Activated CD4-positive, alpha-beta T cell treated with anti-CD3 and anti-CD28 coated beads, Interleukin-2, amount 10 ng/mL, durations not matched to agents 24 days and 14 days (primary cell): ENCODE data around the gene BICC1. TPM values are rescaled to one million over a fixed set of nuclear protein-coding genes. Genes with fewer than 3 reads are reported as not detected.

Source experiments
- DNase-seq: peaks from one replicate; pipeline ENCODE4 v3.0.0; 2022
- H3K27ac Mint-ChIP-seq: one replicate; pipeline ENCODE4 v1.8.0; 2022; ENCODE audit warnings: mild to moderate bottlenecking, mixed read lengths
- H3K27me3 Mint-ChIP-seq: one replicate; pipeline ENCODE4 v1.8.0; 2022; ENCODE audit warnings: mixed read lengths
- H3K36me3 Mint-ChIP-seq: one replicate; pipeline ENCODE4 v1.8.0; 2022; ENCODE audit warnings: low read depth, mild to moderate bottlenecking, mixed read lengths
- H3K4me1 Mint-ChIP-seq: one replicate; pipeline ENCODE4 v1.8.0; 2021; ENCODE audit warnings: mixed read lengths
- H3K4me3 Mint-ChIP-seq: one replicate; pipeline ENCODE4 v1.8.0; 2022; ENCODE audit warnings: mild to moderate bottlenecking, moderate library complexity, mixed read lengths
- H3K9me3 Mint-ChIP-seq: one replicate; pipeline ENCODE4 v1.8.0; 2021; ENCODE audit warnings: mixed read lengths
- intact Hi-C: fragments of 100-400 bp; cut with micrococcal nuclease; formaldehyde crosslinking; loops from one replicate; pipeline ENCODE4 v1.15.1; 2023
- total RNA-seq: library from RNA; stranded (reverse); gene quantifications from 2 replicates; pipeline ENCODE4 v1.2.3, GENCODE V29; 2022

The BICC1 gene
- total RNA-seq, 1 donor from 2014 or later, result not detected

- no peak overlapping the region for H3K4me3 Mint-ChIP-seq
- no peaks in the 10 kb centered on the region for H3K4me1 Mint-ChIP-seq
- no peaks in the 10 kb centered on the region for H3K36me3 Mint-ChIP-seq
- no peaks in the 10 kb centered on the region for H3K9me3 Mint-ChIP-seq
- no peak overlapping the region for H3K27ac Mint-ChIP-seq
- intact Hi-C loops, result no loop called here
- DNase-seq, result no peak
- H3K27me3 Mint-ChIP-seq, result no peaks in the 10 kb centered on the region
Observed at GRCh38 chr10:58714409-58714808, 201.7 kb downstream of the BICC1 start.

GRCh38 chr10:58715061-58715460 lies 202.4 kb downstream of the BICC1 start:
- Mint-ChIP-seq H3K4me1 (no peaks in the 10 kb centered on the region), H3K4me3 (no peak overlapping the region), H3K9me3 (no peaks in the 10 kb centered on the region), H3K27ac (no peak overlapping the region), H3K27me3 (no peaks in the 10 kb centered on the region), H3K36me3 (no peaks in the 10 kb centered on the region)
- no peak for DNase-seq
- intact Hi-C loops, result no loop called here

DNA sequence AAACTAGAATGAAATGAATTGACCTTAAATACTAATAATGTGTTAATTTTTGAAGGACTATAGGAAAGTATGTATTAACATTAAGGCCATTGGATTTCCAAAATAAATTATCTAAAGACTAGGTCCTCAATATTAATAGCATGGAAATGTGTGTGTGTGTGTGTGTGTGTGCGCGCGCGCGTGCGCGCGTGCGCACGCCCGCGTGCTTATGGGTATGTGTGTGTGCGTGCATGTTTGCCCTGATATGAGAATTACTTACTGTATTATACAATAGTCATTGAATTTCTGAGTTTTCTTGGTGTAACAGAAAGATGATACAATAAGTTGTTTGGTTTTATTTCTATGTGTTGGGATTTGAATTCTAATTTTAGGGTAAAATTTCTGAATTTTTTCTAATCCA lies 205.9 kb downstream of the BICC1 start:
- Mint-ChIP-seq H3K4me3 (no peak overlapping the region), H3K36me3 (no peaks in the 10 kb centered on the region), H3K4me1 (no peaks in the 10 kb centered on the region), H3K9me3 (no peaks in the 10 kb centered on the region), H3K27me3 (no peaks in the 10 kb centered on the region), H3K27ac (no peak overlapping the region)
- intact Hi-C loops, result no loop called here
- DNase-seq, result no peak

DNA sequence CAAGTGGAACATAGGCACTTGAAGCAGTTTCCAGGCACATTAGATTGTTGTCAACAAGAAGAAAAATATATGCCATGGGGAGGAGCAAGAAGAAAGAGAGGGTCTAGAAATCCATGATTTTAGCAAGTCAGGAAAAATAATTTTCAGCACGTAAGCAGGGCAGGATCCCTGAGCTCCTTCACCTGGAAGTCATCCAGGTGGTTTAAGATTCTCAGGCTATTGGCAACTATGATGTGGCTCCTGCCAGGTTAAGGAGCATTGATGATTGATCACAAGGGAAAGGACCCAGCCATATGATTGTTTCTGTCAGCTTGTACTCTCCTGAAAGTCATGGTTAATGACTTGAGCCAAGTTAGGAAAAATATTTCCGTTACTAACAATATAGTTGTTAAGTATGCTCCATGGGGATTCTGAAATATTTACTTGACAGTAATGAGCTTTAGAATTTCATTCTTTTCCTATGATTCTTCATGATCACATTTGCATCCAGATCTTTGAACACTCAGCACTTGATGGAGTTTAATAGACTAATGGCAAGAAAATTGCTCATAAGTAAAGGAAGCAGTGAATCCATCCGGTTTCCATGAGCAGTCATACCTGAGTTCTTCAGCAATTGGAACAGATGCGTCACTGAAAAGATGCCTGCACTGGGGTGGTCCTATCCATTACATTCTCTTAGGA lies 209.1 kb downstream of the BICC1 start:
- H3K27ac Mint-ChIP-seq, result no peak overlapping the region
- intact Hi-C loops, result no loop called here
- no peak for DNase-seq
- H3K4me1 Mint-ChIP-seq, result no peaks in the 10 kb centered on the region
- H3K9me3 Mint-ChIP-seq, result no peaks in the 10 kb centered on the region
- no peaks in the 10 kb centered on the region for H3K36me3 Mint-ChIP-seq
- no peaks in the 10 kb centered on the region for H3K27me3 Mint-ChIP-seq
- no peak overlapping the region for H3K4me3 Mint-ChIP-seq

GRCh38 chr10:58723186-58723585 lies 210.5 kb downstream of the BICC1 start:
- H3K9me3 Mint-ChIP-seq, result no peaks in the 10 kb centered on the region
- no peaks in the 10 kb centered on the region for H3K36me3 Mint-ChIP-seq
- no peaks in the 10 kb centered on the region for H3K27me3 Mint-ChIP-seq
- intact Hi-C loops, result no loop called here
- H3K4me1 Mint-ChIP-seq, result no peaks in the 10 kb centered on the region
- H3K27ac Mint-ChIP-seq, result no peak overlapping the region
- DNase-seq, result no peak
- no peak overlapping the region for H3K4me3 Mint-ChIP-seq

GRCh38 chr10:58723966-58724365 lies 211.3 kb downstream of the BICC1 start:
- intact Hi-C loops, result no loop called here
- no peaks in the 10 kb centered on the region for H3K36me3 Mint-ChIP-seq
- H3K4me1 Mint-ChIP-seq, result no peaks in the 10 kb centered on the region
- H3K27me3 Mint-ChIP-seq, result no peaks in the 10 kb centered on the region
- no peak for DNase-seq
- no peak overlapping the region for H3K27ac Mint-ChIP-seq
- no peaks in the 10 kb centered on the region for H3K9me3 Mint-ChIP-seq
- no peak overlapping the region for H3K4me3 Mint-ChIP-seq

GRCh38 chr10:58724781-58725180 lies 212.1 kb downstream of the BICC1 start:
- Mint-ChIP-seq H3K27ac (no peak overlapping the region), H3K36me3 (no peaks in the 10 kb centered on the region), H3K4me1 (no peaks in the 10 kb centered on the region), H3K27me3 (no peaks in the 10 kb centered on the region), H3K9me3 (no peaks in the 10 kb centered on the region), H3K4me3 (no peak overlapping the region)
- intact Hi-C loops, result no loop called here
- DNase-seq, result no peak

DNA sequence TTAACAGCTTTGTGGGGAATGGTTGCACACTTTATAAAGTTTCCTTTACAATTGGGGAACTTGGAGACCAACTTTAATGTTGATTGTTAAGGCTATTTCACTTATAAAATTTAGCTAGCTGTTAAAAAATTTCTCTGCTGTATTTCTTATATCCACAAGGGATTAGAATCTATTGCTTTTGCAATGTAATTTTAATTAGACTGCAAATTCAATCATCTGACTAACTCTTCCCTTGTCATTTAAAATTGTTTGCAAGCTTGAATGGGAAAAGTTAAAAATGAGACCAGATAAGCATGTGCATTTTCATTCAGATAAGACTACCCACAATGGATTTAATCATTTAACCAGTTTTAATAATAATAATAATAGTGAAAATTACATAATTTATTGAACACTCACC lies 213.2 kb downstream of the BICC1 start:
- DNase-seq, result no peak
- intact Hi-C loops, result no loop called here
- no peaks in the 10 kb centered on the region for H3K36me3 Mint-ChIP-seq
- no peaks in the 10 kb centered on the region for H3K4me1 Mint-ChIP-seq
- peaks cover under 1% of the 10 kb centered on the region for H3K9me3 Mint-ChIP-seq
- H3K27ac Mint-ChIP-seq, result no peak overlapping the region
- H3K27me3 Mint-ChIP-seq, result no peaks in the 10 kb centered on the region
- no peak overlapping the region for H3K4me3 Mint-ChIP-seq

DNA sequence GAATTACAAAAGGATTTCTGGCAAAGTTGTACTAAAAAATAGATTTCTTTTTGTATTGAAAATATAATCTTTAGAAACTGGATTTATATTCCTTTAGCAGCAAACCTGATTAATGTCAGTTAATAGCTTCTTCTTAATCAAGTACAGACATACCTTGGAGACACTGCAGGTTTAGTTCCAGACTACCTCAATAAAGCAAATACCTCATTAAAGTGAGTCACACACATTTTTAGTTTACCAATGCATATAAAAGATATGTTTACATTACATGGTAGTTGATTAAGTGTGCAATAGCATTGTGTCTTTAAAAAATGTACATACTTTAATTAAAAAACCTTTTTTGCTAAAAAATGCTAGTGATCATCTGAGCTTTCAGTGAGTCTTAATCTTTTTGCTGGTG lies 215.0 kb downstream of the BICC1 start:
- Mint-ChIP-seq H3K4me1 (no peaks in the 10 kb centered on the region), H3K4me3 (no peak overlapping the region), H3K27me3 (no peaks in the 10 kb centered on the region), H3K9me3 (peaks cover 4% of the 10 kb centered on the region), H3K36me3 (no peaks in the 10 kb centered on the region), H3K27ac (no peak overlapping the region)
- no peak for DNase-seq
- intact Hi-C loops, result no loop called here

GRCh38 chr10:58731276-58731675 lies 218.6 kb downstream of the BICC1 start:
- peaks cover 4% of the 10 kb centered on the region for H3K9me3 Mint-ChIP-seq
- no peak for DNase-seq
- H3K36me3 Mint-ChIP-seq, result no peaks in the 10 kb centered on the region
- intact Hi-C loops, result no loop called here
- H3K4me3 Mint-ChIP-seq, result no peak overlapping the region
- no peaks in the 10 kb centered on the region for H3K27me3 Mint-ChIP-seq
- no peak overlapping the region for H3K27ac Mint-ChIP-seq
- H3K4me1 Mint-ChIP-seq, result no peaks in the 10 kb centered on the region

GRCh38 chr10:58733436-58733835 lies 220.8 kb downstream of the BICC1 start:
- no peak for DNase-seq
- no peaks in the 10 kb centered on the region for H3K4me1 Mint-ChIP-seq
- no peak overlapping the region for H3K27ac Mint-ChIP-seq
- intact Hi-C loops, result no loop called here
- H3K9me3 Mint-ChIP-seq, result peaks cover 4% of the 10 kb centered on the region
- H3K27me3 Mint-ChIP-seq, result no peaks in the 10 kb centered on the region
- no peak overlapping the region for H3K4me3 Mint-ChIP-seq
- no peaks in the 10 kb centered on the region for H3K36me3 Mint-ChIP-seq

GRCh38 chr10:58734116-58734515 lies 221.4 kb downstream of the BICC1 start:
- Mint-ChIP-seq H3K4me1 (no peaks in the 10 kb centered on the region), H3K4me3 (no peak overlapping the region), H3K9me3 (peaks cover 4% of the 10 kb centered on the region), H3K27me3 (no peaks in the 10 kb centered on the region), H3K36me3 (no peaks in the 10 kb centered on the region), H3K27ac (no peak overlapping the region)
- no peak for DNase-seq
- intact Hi-C loops, result no loop called here

DNA sequence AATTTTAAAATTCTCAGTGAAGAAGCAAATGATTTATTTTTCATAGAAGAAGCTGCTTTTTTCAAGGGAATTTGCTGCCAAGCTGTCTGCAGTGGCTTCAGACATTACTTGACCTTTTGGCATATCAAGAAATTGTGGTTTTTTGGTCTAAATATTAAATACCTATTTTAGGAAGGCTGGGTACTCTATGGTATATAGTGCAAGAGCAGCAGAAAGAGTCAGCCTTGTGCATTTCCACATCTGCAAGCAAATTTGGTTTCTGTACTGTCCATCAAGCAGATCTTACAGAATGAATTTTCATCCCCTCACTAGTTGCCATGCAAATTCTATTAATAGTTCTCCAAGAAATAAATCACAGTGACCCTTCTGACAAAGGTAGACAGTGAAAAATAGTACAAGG lies 222.0 kb downstream of the BICC1 start:
- intact Hi-C loops, result no loop called here
- H3K4me1 Mint-ChIP-seq, result no peaks in the 10 kb centered on the region
- no peak overlapping the region for H3K27ac Mint-ChIP-seq
- DNase-seq, result no peak
- H3K4me3 Mint-ChIP-seq, result no peak overlapping the region
- no peaks in the 10 kb centered on the region for H3K36me3 Mint-ChIP-seq
- H3K27me3 Mint-ChIP-seq, result no peaks in the 10 kb centered on the region
- peaks cover 4% of the 10 kb centered on the region for H3K9me3 Mint-ChIP-seq

DNA sequence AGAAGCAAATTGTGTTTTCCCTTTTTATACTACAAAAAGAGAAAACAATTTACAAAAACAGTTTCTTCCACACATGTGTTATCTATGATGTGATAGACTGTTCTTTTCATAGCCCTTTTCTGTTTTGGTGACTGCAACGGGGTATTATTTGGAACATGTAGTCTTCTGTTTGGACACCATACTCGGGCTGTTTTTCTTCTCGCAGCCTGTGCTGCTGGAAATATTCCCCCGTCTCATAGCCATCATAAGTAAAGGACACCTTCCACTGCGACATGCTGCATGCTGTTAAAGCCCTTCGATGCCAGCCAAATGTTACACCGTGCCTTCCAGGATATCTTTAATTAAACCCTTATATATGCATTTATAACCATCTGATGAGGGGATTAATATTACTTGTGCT lies 222.4 kb downstream of the BICC1 start:
- H3K27me3 Mint-ChIP-seq, result no peaks in the 10 kb centered on the region
- DNase-seq, result no peak
- no peak overlapping the region for H3K27ac Mint-ChIP-seq
- no peak overlapping the region for H3K4me3 Mint-ChIP-seq
- intact Hi-C loops, result no loop called here
- H3K4me1 Mint-ChIP-seq, result no peaks in the 10 kb centered on the region
- no peaks in the 10 kb centered on the region for H3K36me3 Mint-ChIP-seq
- peaks cover 4% of the 10 kb centered on the region for H3K9me3 Mint-ChIP-seq

- no peak overlapping the region for H3K27ac Mint-ChIP-seq
- H3K36me3 Mint-ChIP-seq, result no peaks in the 10 kb centered on the region
- no peaks in the 10 kb centered on the region for H3K4me1 Mint-ChIP-seq
- no peaks in the 10 kb centered on the region for H3K27me3 Mint-ChIP-seq
- intact Hi-C loops, result no loop called here
- H3K4me3 Mint-ChIP-seq, result no peak overlapping the region
- DNase-seq, result no peak
- no peaks in the 10 kb centered on the region for H3K9me3 Mint-ChIP-seq
Observed at GRCh38 chr10:58740620-58741369, 228.1 kb downstream of the BICC1 start.
